Measurements from ENCODE around the gene SARDH.

SARDH gene

GRCh38 chr9:133715295-133715865, 22.8 kb downstream of the SARDH start:
- no peak for TF ChIP-seq CTCF (IDR thresholded peaks at IDR 0.05; ENCODE audit: poor library complexity, severe bottlenecking)
- Histone ChIP-seq H3K4me3 (ENCODE audit: severe bottlenecking) (no peak overlapping the region), H3K36me3 (ENCODE audit: low read depth) (no peaks in the 10 kb centered on the region), H3K27me3 (ENCODE audit: insufficient read depth, poor library complexity, severe bottlenecking) (no peaks in the 10 kb centered on the region), H3K4me1 (ENCODE audit: insufficient read depth, poor library complexity, severe bottlenecking) (peaks cover 8% of the 10 kb centered on the region), H3K27ac (ENCODE audit: poor library complexity, severe bottlenecking) (no peak overlapping the region), H3K9me3 (ENCODE audit: severe bottlenecking) (peaks cover under 1% of the 10 kb centered on the region)
- DNase-seq (ENCODE audit: low spot score): peak; percentile 51
- no peak for ATAC-seq (ENCODE audit: low read depth)

GRCh38 chr9:133714606-133715294, 23.4 kb downstream of the SARDH start:
- Histone ChIP-seq H3K36me3 (ENCODE audit: low read depth) (no peaks in the 10 kb centered on the region), H3K4me1 (ENCODE audit: insufficient read depth, poor library complexity, severe bottlenecking) (peaks cover 8% of the 10 kb centered on the region), H3K27ac (ENCODE audit: poor library complexity, severe bottlenecking) (no peak overlapping the region), H3K27me3 (ENCODE audit: insufficient read depth, poor library complexity, severe bottlenecking) (no peaks in the 10 kb centered on the region), H3K9me3 (ENCODE audit: severe bottlenecking) (no peaks in the 10 kb centered on the region), H3K4me3 (ENCODE audit: severe bottlenecking) (no peak overlapping the region)
- ATAC-seq (ENCODE audit: low read depth): no peak
- TF ChIP-seq CTCF (IDR thresholded peaks at IDR 0.05; ENCODE audit: poor library complexity, severe bottlenecking): no peak
- peak; percentile 40 for DNase-seq (ENCODE audit: low spot score)

GRCh38 chr9:133713960-133714495, 24.1 kb downstream of the SARDH start:
- no peak for TF ChIP-seq CTCF (IDR thresholded peaks at IDR 0.05; ENCODE audit: poor library complexity, severe bottlenecking)
- no peak overlapping the region for H3K4me3 ChIP-seq (ENCODE audit: severe bottlenecking)
- H3K9me3 ChIP-seq (ENCODE audit: severe bottlenecking): no peaks in the 10 kb centered on the region
- DNase-seq (ENCODE audit: low spot score) (peak; percentile 51), ATAC-seq (ENCODE audit: low read depth) (no peak)
- no peak overlapping the region for H3K27ac ChIP-seq (ENCODE audit: poor library complexity, severe bottlenecking)
- H3K27me3 ChIP-seq (ENCODE audit: insufficient read depth, poor library complexity, severe bottlenecking): no peaks in the 10 kb centered on the region
- peaks cover 8% of the 10 kb centered on the region for H3K4me1 ChIP-seq (ENCODE audit: insufficient read depth, poor library complexity, severe bottlenecking)
- no peaks in the 10 kb centered on the region for H3K36me3 ChIP-seq (ENCODE audit: low read depth)

- Histone ChIP-seq H3K4me3 (ENCODE audit: severe bottlenecking) (no peak overlapping the region), H3K36me3 (ENCODE audit: low read depth) (no peaks in the 10 kb centered on the region), H3K27me3 (ENCODE audit: insufficient read depth, poor library complexity, severe bottlenecking) (no peaks in the 10 kb centered on the region), H3K4me1 (ENCODE audit: insufficient read depth, poor library complexity, severe bottlenecking) (peaks cover 8% of the 10 kb centered on the region), H3K9me3 (ENCODE audit: severe bottlenecking) (no peaks in the 10 kb centered on the region), H3K27ac (ENCODE audit: poor library complexity, severe bottlenecking) (no peak overlapping the region)
- no peak for TF ChIP-seq CTCF (IDR thresholded peaks at IDR 0.05; ENCODE audit: poor library complexity, severe bottlenecking)
- ATAC-seq (ENCODE audit: low read depth) (no peak), DNase-seq (ENCODE audit: low spot score) (peak; percentile 47)
Measured at GRCh38 chr9:133713150-133713959, 24.8 kb downstream of the SARDH start.
